Right hindlimb (tissue), 1 donor: ENCODE results near the gene BAD.
"Not testable (repeated sequence)": the region's sequence is repeated elsewhere in the genome, so short reads cannot be mapped to it uniquely, and the experiment has no call there.

Experiments used
- DNase-seq: peaks from one replicate; pipeline ENCODE4 v3.0.0-alpha.2; 2018

The BAD gene

DNA sequence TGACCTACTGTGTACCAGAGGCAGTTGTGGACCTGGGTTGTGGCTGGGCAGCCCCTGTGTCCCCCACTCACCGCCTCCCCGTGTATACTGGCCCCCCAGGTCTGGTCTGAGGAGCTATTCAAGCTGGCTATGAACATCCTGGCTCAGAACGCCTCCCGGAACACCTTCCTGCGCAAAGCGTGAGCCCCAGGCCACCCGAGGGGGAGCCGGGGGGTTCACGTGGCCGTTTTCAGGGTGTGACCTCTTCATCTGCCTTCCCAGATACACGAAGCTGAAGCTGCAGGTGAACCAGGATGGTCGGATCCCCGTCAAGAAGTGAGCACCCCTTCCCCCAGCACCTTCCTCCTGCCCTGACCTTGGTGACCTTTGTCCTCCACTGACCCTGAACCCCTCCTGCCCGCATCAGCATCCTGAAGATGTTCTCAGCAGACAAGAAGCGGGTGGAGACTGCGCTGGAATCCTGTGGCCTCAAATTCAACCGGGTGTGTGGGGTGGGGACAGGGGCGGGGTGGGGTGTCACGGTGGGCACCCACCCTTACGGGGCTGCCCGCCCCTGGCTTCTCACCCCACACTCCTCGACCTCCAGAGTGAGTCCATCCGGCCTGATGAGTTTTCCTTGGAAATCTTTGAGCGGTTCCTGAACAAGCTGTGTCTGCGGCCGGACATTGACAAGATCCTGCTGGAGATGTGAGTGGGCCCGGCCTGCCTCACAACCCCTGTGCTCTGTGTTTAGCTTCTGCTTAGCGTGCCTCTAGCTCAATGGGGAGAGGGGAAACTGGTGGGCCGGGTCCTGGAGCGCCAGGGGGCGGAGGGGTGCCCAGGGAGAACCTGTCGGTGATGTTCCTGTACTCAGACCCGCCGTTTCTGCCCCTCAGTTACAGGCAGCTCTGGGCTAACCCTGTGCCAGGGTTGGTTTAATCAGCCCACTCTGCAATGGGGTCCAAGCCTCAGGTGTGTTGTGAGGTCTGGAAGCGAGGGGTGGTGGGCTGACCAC, 29.0 kb downstream of the BAD start:
- no peak for DNase-seq

DNA sequence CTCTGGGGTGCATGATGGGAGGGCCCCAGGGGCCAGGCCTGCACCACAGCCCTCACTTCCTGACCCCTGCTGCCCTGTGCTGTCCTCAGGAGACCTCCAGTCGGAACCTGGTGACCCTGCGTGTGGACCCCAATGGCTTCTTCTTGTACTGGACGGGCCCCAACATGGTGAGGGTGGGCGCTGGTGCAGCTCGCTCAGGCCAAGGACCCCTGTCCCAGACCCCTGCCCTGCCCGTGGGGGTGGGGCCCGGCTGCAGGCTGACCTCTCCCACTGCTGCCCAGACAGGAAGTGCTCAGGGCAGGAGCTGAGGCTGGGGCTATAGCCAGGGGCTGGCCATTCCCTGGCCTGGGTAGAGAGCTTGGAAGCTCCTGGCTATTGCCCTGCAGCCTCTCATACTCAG, 30.1 kb downstream of the BAD start:
- no peak for DNase-seq

DNA sequence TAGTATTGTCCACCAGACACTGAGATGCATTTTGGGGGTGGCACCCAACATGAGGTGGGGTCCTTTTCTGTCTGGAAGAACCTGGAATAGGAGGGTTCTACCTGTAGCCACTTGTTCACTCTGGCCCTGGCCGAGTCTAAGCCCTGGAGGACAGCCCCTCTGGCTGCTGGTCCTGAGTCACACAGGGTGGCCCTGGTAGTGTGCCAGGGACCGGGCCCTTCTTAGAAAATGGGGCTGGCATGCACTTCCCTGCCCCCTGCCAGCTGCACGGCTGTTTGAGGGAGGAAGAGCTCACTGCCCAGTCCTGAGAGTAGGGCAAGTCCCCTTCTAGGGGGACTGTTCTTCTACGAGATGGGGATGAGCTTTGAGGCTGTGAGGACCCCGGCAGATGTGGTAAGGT, 31.0 kb downstream of the BAD start:
- no peak for DNase-seq

- no peak for DNase-seq
These were observed 31.4 kb downstream of the BAD start for GRCh38 chr11:64253043-64253442.

- no peak for DNase-seq
These were observed 32.2 kb downstream of the BAD start for GRCh38 chr11:64252003-64252872.

DNA sequence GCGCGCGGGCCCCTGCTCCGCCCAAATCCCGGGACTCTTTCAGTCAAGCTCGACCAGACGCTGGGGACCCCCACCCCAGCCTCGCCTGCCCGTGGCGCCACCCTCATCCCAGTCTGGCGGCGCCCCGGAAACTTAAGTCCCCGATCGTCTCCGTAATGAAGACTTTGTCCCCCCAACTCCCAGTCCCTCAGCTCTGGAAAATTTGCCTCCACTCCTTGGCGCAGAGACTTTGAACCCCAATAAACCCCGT, 32.8 kb downstream of the BAD start:
- DNase-seq: no peak

GRCh38 chr11:64251016-64251752, 33.3 kb downstream of the BAD start, which contains the start of gene PLCB3:
TSS of gene PLCB3 (plus strand) at chr11:64251530. CDS start at chr11:64251650, 120 bp downstream.
- DNase-seq: no peak

DNA sequence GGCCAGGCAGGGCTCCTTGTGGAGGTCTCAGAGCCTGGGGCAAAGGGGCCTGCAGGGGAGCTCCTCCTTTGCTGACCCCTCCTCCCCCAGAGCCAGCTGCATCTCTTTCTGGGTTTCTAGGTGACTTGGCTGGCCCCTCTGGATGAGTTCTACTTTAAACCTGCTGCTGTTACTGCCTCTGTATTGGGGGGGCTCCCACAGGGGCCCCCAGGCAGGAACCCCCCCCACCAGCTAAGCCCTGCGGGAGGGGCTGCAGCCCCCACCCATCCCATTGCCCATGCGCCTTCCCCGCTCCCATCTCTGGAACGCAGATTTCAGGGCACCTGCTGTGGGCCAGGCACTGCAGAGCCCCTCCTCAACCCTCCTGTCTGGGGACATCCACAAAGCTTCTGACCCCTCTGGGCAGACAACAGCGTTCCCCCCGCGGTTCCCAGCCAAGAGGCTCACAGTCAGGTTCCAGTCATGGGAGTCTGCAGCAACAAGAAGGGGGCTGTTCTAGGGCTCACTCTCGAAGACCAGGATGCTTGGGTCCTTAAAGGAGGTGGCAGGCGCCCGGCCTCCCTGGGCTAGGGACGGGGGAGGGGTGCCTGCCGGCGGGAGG, 34.0 kb downstream of the BAD start:
- no peak for DNase-seq

DNA sequence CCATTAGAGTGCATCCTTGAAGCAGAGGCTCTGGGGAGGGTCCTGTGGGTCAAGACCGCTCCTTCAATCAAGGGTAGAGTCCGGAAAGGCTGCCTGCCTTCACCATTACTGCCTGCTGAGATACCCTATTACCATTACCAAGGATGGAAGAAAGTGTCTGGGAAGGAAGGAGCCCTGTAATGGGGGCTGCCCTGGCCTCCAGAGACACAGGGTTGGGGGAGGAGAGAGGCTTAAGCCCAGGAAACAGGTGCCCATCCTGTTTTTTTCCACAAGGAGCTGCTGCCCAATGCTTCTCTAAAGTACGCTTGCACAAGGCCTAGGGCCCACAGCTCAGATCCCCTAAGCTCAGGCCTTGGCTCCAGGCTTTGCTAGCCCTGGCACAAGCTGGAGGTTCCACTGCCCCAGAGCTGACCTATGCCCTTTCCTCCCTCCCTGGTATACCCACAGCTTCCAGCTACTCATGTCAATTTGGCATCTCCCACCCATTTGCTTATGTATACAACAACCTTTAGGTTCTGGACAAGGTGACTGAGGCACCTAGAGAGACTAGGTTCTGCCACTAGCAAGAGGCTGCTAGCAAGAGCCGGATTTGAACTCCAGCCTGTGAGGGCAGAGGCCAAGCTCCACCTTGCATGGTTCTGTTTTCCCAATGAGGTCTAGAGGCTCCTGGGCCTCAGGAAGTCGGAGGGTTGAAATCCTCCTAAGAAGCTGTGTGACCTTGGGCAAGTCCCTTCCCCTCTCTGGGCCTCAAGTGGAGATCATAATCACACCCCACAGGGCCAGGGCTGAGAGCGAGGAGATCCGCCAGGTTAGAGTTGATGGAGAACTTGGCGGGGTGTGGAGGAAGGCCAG, 34.7 kb downstream of the BAD start:
- DNase-seq: no peak

GRCh38 chr11:64249038-64249437, 35.4 kb downstream of the BAD start:
- no peak for DNase-seq

DNA sequence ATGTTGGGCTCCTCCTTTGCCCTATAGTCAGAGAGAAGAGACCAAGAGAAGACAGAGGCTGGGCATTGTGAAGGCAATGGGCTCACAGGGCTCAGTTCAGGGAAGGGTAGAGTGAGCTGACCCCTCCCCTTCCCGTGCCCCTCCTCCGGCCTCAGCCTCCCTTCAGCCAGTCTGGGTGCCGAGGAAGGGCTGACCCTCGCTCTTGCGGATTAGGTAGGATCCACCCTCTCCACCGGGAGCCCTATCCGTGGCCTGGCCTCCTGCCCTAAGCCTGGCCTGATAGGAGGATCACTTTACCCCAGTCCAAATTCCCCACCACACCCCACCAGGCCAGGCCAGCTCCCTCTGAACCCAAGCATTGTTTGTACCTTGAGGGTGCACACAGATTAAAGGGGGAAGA, 35.9 kb downstream of the BAD start:
- DNase-seq: no peak

DNA sequence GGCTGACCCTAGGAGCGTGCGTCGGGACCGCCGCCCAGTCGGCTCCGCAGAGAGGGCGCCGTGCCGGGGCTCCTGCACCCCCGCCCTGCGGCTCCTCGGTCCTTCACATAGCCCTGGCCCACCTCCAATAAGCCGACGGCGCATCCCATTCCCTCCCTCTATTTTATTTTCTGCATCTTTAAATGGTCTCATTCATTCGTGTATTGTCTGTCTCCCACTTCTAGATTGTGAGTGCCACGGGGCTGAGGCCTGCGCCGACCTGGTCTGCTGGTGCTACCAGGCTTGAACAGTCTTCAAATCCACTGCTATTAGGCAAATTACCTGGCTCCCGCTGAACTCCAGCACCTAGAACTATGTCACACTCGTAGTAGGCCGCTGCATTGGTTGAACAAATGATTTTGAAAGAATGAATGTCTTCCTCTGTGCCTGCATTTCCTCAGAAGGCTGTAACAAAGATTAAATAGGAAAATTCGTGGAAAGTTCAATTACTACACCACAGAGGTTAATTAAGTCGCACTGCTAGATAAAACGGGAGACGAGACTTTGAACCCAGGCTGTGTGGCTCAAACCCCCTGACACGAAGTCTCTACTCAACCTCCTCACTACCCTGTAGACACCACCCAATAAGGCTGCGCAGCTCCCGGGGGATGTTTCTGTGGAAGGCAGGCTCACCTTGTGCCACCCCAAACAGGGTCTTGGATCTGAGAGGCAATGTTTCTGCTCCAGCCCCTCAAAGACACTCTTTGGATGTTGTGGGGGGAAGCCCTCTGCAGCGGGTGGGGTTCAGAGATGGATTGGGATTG, 36.5 kb downstream of the BAD start:
- DNase-seq: no peak

DNA sequence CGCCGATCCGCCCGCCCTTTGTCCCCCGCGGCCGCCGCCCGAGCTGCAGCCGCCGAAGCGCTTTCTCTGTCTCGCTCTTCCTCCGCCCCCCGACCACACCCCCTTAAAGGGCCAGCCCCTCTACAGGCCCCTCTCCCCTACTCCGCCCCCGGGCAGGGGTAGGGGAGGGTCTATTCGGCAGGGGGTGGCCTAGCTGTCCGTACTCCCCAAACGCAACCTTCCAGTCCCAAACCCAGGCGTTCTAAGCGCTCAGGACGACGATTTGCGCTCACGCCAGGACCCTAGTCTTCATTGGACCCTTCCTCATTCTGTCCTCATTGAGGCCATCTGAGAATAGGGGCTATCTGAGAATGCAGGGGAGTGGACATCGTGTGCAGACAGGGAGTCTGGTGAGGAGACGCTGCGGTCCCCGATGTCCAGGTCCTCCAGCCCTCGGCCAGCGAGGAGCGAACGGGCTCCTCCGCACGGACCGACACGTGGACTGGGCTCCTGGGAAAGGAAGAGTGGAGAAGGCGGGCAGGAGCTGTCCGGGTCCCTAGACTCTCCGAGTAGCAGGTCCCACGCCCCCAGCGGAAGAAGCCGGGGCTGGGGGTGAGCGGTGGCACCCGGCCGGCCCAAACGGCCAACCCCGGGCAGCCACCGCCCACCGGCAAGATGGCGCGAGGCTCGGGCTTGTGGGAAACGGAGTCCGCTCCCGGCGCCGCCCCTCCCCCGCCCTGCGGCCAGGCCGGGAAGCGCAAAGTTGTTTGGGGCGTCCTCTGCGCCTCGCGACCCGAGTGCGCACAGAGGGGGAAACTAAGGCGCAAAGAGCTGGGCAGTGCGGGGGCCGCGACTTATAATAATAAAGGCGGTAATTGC, 37.4 kb downstream of the BAD start, which contains the start of gene PPP1R14B:
Gene PPP1R14B, minus strand, starts transcription at position 73 of the 858 bp plus-strand sequence. CDS start 270 bp downstream, outside the sequence.
- peak; percentile 94 for DNase-seq

- not testable (repeated sequence) for DNase-seq
These were observed 37.9 kb downstream of the BAD start for GRCh38 chr11:64246621-64246870.

DNA sequence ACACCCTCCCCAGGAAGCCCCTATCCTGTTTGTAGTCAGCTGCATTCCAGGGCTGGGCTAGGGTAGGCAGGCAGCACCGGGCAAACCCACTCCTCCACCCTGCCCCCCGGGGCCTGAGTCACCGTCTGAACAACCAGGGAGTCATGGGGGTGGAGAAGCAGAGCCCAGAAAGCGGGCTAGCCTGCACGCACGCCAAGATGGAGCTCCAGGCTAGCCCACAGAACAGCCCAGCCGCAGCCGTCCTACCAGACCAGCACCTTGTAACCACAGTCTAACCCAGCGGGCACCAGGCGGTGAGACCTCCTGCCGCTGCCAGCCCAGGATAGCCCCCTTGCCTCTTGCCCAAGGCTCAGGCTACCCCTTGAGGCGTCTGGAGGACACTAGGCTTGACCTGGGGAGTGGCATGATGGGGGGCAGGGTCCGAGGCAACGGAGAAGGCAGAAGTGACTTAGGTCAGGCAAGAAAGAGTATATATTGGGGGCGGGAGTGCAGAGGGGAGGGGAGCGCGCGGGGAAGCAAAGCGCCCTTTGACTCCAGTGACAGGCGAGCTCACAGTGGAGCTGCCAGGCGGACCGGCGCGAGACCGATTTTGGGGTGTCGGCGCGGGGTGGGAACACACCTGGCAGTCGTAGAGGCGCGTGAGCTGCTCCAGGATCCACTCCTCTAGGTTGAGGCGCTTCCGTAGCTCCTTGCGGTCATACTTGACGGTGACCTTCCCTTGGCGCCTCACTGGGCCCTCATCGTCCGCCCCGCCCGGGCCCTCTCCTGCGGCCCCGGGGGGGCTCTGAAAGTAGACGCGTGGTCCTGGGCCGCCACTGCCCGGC, 38.5 kb downstream of the BAD start:
- no peak for DNase-seq

DNA sequence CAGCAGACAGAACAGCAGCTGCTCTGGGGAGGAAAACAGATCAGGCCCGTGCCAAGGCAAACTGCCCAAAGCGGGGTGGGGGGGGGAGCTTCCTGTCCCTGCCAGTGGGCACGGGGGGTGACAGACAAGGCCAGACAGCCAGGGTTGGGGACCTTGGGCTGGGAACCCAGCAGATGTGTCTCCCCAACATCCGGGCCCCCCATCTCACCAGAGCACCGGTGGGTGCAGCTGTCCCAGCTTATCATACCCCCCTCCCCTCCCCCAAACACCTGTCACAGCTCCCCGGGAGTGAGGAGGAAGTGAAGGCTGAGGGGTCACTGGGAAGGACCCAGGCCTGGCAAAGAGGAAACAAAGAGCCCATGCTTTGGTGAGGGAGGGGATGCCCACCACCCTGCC, 39.1 kb downstream of the BAD start:
- DNase-seq: peak; percentile 87

DNA sequence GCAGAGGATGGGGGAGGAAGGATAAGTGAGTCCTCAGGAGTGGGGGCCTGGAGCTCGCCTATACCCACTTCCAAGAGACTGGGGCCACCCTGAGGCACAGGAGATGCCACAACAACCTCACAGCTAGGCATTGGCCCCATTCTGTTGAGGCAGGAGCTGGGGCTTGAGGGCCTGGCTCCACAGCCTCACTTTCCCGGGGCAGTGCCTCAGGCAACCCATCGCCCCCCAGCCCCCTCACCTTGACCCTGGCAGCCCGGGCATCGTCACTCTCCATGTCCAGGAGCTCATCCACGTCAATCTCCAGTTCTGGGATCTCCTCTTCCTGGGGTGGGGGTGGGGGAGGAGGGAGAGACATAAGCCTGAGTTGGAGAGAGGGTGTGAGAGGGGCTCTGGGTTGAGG, 39.5 kb downstream of the BAD start:
- DNase-seq: no peak

- DNase-seq: no peak
These were observed 40.4 kb downstream of the BAD start for GRCh38 chr11:64244107-64244506.

GRCh38 chr11:64243236-64243854, 41.1 kb downstream of the BAD start:
- no peak for DNase-seq
